ENCODE measurements around the gene CEP290.

The CEP290 gene

DNA sequence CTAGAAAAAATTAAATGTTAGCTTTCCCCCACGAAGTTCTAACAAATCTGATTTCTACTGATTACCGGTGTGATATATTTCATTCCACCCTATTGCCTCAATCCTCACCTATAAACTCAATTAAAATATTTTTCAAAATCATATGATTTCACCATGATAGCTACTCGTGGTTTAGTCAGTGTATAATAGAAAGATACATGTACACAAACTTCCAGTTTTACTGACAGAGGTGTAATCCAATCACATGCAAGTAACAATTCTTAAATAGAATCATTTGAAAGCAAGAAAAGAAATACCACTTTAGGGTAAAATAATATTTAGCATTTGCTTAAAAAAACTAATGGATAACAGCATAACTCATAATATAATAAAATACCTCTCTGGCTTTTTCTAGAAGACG lies 57.7 kb downstream of the CEP290 start:
- Histone ChIP-seq H3K4me1 (ENCODE audit: insufficient read depth, low read length) (no peaks in the 10 kb centered on the region), H3K9me3 (ENCODE audit: insufficient read depth, low read depth, low read length) (no peaks in the 10 kb centered on the region), H3K27me3 (ENCODE audit: insufficient read depth, low read length) (no peaks in the 10 kb centered on the region), H3K36me3 (ENCODE audit: insufficient read depth, low read length) (peaks cover 72% of the 10 kb centered on the region), H3K4me3 (ENCODE audit: low read length) (no peak overlapping the region), H3K9ac (ENCODE audit: low read depth, low read length) (no peak overlapping the region), H3K27ac (ENCODE audit: low read depth, low read length) (no peak overlapping the region)
- 93% methylated on average over 2 of the region's 4 CpGs for WGBS

DNA sequence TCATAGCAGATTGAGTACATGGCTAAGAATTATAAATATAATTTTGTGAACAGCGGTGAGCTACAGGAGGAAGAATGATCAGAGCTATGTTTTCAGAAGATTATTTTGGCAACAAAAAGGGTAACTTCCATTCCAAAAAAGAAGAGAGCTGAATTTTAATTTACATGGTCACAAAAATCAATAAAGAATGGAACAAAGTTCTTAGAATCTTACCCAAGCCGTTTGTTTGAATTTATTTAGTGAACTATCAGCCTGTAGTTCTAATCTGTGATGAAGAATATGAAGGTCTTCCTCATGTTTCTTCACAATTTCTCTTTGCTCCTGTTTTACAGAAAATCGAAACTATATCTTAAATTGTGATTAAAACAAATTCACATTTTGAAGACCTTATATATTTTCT lies 58.3 kb downstream of the CEP290 start:
- H3K27me3 ChIP-seq (ENCODE audit: insufficient read depth, low read length): no peaks in the 10 kb centered on the region
- H3K4me1 ChIP-seq (ENCODE audit: insufficient read depth, low read length): no peaks in the 10 kb centered on the region
- 100% methylated on average over 1 of the region's 3 CpGs for WGBS
- no peak overlapping the region for H3K9ac ChIP-seq (ENCODE audit: low read depth, low read length)
- no peaks in the 10 kb centered on the region for H3K9me3 ChIP-seq (ENCODE audit: insufficient read depth, low read depth, low read length)
- no peak overlapping the region for H3K4me3 ChIP-seq (ENCODE audit: low read length)
- H3K36me3 ChIP-seq (ENCODE audit: insufficient read depth, low read length): peaks cover 72% of the 10 kb centered on the region
- no peak overlapping the region for H3K27ac ChIP-seq (ENCODE audit: low read depth, low read length)

GRCh38 chr12:88081247-88081646 lies 60.6 kb downstream of the CEP290 start:
- Histone ChIP-seq H3K4me1 (ENCODE audit: insufficient read depth, low read length) (no peaks in the 10 kb centered on the region), H3K9me3 (ENCODE audit: insufficient read depth, low read depth, low read length) (no peaks in the 10 kb centered on the region), H3K27ac (ENCODE audit: low read depth, low read length) (no peak overlapping the region), H3K27me3 (ENCODE audit: insufficient read depth, low read length) (no peaks in the 10 kb centered on the region), H3K9ac (ENCODE audit: low read depth, low read length) (no peak overlapping the region), H3K4me3 (ENCODE audit: low read length) (no peak overlapping the region), H3K36me3 (ENCODE audit: insufficient read depth, low read length) (peaks cover 76% of the 10 kb centered on the region)

DNA sequence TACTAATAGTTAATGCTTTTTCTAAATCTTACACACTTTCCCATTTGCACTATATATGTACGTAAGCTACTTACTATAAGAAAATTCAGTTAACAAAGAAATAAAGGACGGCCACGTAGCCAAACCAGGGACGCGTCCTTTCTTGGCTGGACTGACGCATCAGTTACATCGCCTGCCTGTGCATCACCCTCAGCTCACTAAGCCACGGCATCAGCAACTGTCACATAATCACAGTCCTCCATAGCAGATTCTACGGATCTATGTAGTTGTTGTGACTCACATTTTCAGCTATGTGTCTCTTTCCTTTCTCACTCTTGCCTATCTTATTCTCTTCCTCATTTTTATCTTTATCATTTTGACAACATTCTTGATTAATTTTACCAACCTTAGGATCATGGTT lies 74.6 kb downstream of the CEP290 start:
- Histone ChIP-seq H3K9me3 (ENCODE audit: insufficient read depth, low read depth, low read length) (no peaks in the 10 kb centered on the region), H3K4me3 (ENCODE audit: low read length) (no peak overlapping the region), H3K9ac (ENCODE audit: low read depth, low read length) (no peak overlapping the region), H3K36me3 (ENCODE audit: insufficient read depth, low read length) (peaks cover 5% of the 10 kb centered on the region; the same call in 1 of the 2 replicates), H3K4me1 (ENCODE audit: insufficient read depth, low read length) (no peaks in the 10 kb centered on the region), H3K27me3 (ENCODE audit: insufficient read depth, low read length) (no peaks in the 10 kb centered on the region), H3K27ac (ENCODE audit: low read depth, low read length) (no peak overlapping the region)
- 96% methylated on average over 9 of the region's 9 CpGs for WGBS

DNA sequence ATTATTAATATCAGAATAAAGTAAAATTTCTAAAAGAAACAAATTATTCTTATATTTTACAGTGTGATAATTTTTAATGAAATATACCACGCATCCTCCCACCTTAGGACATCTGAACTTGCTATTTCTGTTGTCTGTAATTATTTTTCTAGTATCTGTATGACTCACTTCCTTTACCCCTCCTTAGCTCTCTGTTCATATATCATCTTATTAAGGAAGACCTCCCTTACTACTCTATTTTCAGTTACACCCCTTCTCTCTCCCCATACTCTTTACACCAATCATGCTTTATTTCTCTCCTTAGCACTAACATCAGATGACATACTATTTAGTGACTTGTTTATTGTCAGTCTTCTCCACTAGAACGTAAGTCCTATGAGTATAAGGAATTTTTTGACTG lies 78.5 kb downstream of the CEP290 start:
- Histone ChIP-seq H3K9me3 (ENCODE audit: insufficient read depth, low read depth, low read length) (no peaks in the 10 kb centered on the region), H3K4me1 (ENCODE audit: insufficient read depth, low read length) (no peaks in the 10 kb centered on the region), H3K9ac (ENCODE audit: low read depth, low read length) (no peak overlapping the region), H3K36me3 (ENCODE audit: insufficient read depth, low read length) (peaks cover 16% of the 10 kb centered on the region; the same call in 1 of the 2 replicates), H3K27me3 (ENCODE audit: insufficient read depth, low read length) (no peaks in the 10 kb centered on the region), H3K4me3 (ENCODE audit: low read length) (no peak overlapping the region), H3K27ac (ENCODE audit: low read depth, low read length) (no peak overlapping the region)
- no CpG with 5 or more reads among the region's 2 CpGs for WGBS

- Histone ChIP-seq H3K4me1 (ENCODE audit: insufficient read depth, low read length) (no peaks in the 10 kb centered on the region), H3K36me3 (ENCODE audit: insufficient read depth, low read length) (peaks cover 20% of the 10 kb centered on the region; the same call in 1 of the 2 replicates), H3K9ac (ENCODE audit: low read depth, low read length) (no peak overlapping the region), H3K9me3 (ENCODE audit: insufficient read depth, low read depth, low read length) (no peaks in the 10 kb centered on the region), H3K4me3 (ENCODE audit: low read length) (no peak overlapping the region), H3K27ac (ENCODE audit: low read depth, low read length) (no peak overlapping the region), H3K27me3 (ENCODE audit: insufficient read depth, low read length) (no peaks in the 10 kb centered on the region)
- 98% methylated on average over 1 of the region's 1 CpG for WGBS
These were observed 79.4 kb downstream of the CEP290 start for GRCh38 chr12:88062474-88062873.

DNA sequence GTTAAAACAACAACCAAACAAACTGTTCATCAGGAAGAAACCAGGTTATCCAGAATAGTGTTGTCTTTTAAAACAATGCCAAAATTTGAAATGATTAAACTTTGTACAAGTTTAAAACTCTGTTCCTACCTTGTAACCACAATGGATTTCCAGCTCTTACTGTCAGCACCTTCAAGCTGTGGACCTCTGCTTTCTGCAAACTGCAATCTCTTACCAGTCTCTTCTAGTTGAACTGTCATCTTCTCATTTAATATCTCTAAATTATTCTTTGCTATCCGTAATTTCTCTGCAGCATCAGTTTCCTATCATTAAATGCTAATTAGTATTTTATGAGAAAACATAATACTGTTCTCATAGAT lies 83.2 kb downstream of the CEP290 start:
- Histone ChIP-seq H3K9ac (ENCODE audit: low read depth, low read length) (no peak overlapping the region), H3K4me3 (ENCODE audit: low read length) (no peak overlapping the region), H3K9me3 (ENCODE audit: insufficient read depth, low read depth, low read length) (no peaks in the 10 kb centered on the region), H3K27ac (ENCODE audit: low read depth, low read length) (no peak overlapping the region), H3K27me3 (ENCODE audit: insufficient read depth, low read length) (no peaks in the 10 kb centered on the region), H3K4me1 (ENCODE audit: insufficient read depth, low read length) (no peaks in the 10 kb centered on the region), H3K36me3 (ENCODE audit: insufficient read depth, low read length) (peaks cover 34% of the 10 kb centered on the region; the same call in 1 of the 2 replicates)
- 100% methylated on average over 1 of the region's 1 CpG for WGBS

GRCh38 chr12:88057994-88058718 lies 83.7 kb downstream of the CEP290 start:
- WGBS: 96% methylated on average over 4 of the region's 4 CpGs
- no peak overlapping the region for H3K4me3 ChIP-seq (ENCODE audit: low read length)
- no peaks in the 10 kb centered on the region for H3K27me3 ChIP-seq (ENCODE audit: insufficient read depth, low read length)
- no peaks in the 10 kb centered on the region for H3K4me1 ChIP-seq (ENCODE audit: insufficient read depth, low read length)
- peaks cover 35% of the 10 kb centered on the region; the same call in 1 of the 2 replicates for H3K36me3 ChIP-seq (ENCODE audit: insufficient read depth, low read length)
- H3K9ac ChIP-seq (ENCODE audit: low read depth, low read length): no peak overlapping the region
- no peaks in the 10 kb centered on the region for H3K9me3 ChIP-seq (ENCODE audit: insufficient read depth, low read depth, low read length)
- H3K27ac ChIP-seq (ENCODE audit: low read depth, low read length): no peak overlapping the region

GRCh38 chr12:88056571-88056970 lies 85.3 kb downstream of the CEP290 start:
- no peak overlapping the region for H3K27ac ChIP-seq (ENCODE audit: low read depth, low read length)
- peaks cover 49% of the 10 kb centered on the region; the same call in 1 of the 2 replicates for H3K36me3 ChIP-seq (ENCODE audit: insufficient read depth, low read length)
- H3K27me3 ChIP-seq (ENCODE audit: insufficient read depth, low read length): no peaks in the 10 kb centered on the region
- no peaks in the 10 kb centered on the region for H3K4me1 ChIP-seq (ENCODE audit: insufficient read depth, low read length)
- no peaks in the 10 kb centered on the region for H3K9me3 ChIP-seq (ENCODE audit: insufficient read depth, low read depth, low read length)
- 96% methylated on average over 2 of the region's 2 CpGs for WGBS
- H3K4me3 ChIP-seq (ENCODE audit: low read length): no peak overlapping the region
- no peak overlapping the region for H3K9ac ChIP-seq (ENCODE audit: low read depth, low read length)

GRCh38 chr12:88052686-88053085 lies 89.2 kb downstream of the CEP290 start:
- Histone ChIP-seq H3K27me3 (ENCODE audit: insufficient read depth, low read length) (no peaks in the 10 kb centered on the region), H3K4me1 (ENCODE audit: insufficient read depth, low read length) (no peaks in the 10 kb centered on the region), H3K27ac (ENCODE audit: low read depth, low read length) (no peak overlapping the region), H3K36me3 (ENCODE audit: insufficient read depth, low read length) (peaks cover 67% of the 10 kb centered on the region), H3K4me3 (ENCODE audit: low read length) (no peak overlapping the region), H3K9me3 (ENCODE audit: insufficient read depth, low read depth, low read length) (no peaks in the 10 kb centered on the region), H3K9ac (ENCODE audit: low read depth, low read length) (no peak overlapping the region)
- WGBS: 100% methylated on average over 1 of the region's 1 CpG

DNA sequence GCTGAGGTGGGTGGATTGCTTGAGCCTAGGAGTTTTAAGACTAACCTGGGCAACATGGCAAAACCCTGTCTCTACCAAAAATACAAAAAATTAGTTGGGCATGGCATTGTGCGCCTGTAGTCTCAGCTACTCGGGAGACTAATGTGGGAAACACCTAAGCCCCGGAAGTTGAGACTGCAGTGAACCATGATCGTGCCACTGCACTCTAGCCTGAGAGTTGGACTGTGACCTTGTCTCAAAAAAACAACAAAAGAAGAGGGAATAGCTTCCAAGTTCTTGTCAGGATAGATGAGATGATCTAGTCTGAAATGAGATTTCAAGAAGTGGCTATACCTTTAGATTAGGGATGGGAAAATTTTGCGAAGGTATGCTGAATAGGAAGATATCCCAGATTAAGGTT lies 97.9 kb downstream of the CEP290 start:
- Histone ChIP-seq H3K9me3 (ENCODE audit: insufficient read depth, low read depth, low read length) (no peaks in the 10 kb centered on the region), H3K27me3 (ENCODE audit: insufficient read depth, low read length) (no peaks in the 10 kb centered on the region), H3K4me1 (ENCODE audit: insufficient read depth, low read length) (0 out of 2 replicates have a peak, but pooled peaks cover 4% of the 10 kb centered on the region), H3K36me3 (ENCODE audit: insufficient read depth, low read length) (peaks cover 75% of the 10 kb centered on the region), H3K9ac (ENCODE audit: low read depth, low read length) (no peak overlapping the region), H3K4me3 (ENCODE audit: low read length) (no peak overlapping the region), H3K27ac (ENCODE audit: low read depth, low read length) (no peak overlapping the region)
- 95% methylated on average over 5 of the region's 5 CpGs for WGBS

DNA sequence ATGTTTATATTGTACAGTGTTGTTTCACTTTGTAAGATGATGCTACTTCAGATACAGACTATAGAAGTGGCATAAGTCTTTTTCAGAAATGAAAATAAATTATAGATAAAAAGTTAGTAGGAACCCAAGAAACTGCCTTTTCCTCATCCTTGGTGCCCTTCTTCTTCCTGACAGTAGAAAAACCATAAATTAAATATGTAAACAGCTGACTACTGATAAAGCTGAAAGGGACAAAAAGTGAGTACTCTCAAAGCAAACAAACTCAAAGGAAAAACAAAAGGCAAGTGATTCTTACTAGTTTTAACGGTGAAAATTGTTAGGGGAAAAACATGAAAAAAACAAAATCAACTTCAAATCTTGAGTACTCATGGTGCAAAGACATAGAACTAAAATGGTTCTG lies 104.1 kb downstream of the CEP290 start:
- no peaks in the 10 kb centered on the region for H3K9me3 ChIP-seq (ENCODE audit: insufficient read depth, low read depth, low read length)
- H3K36me3 ChIP-seq (ENCODE audit: insufficient read depth, low read length): peaks cover 13% of the 10 kb centered on the region; the same call in 1 of the 2 replicates
- H3K27me3 ChIP-seq (ENCODE audit: insufficient read depth, low read length): no peaks in the 10 kb centered on the region
- H3K9ac ChIP-seq (ENCODE audit: low read depth, low read length): no peak overlapping the region
- 90% methylated on average over 1 of the region's 1 CpG for WGBS
- H3K27ac ChIP-seq (ENCODE audit: low read depth, low read length): no peak overlapping the region
- H3K4me3 ChIP-seq (ENCODE audit: low read length): no peak overlapping the region
- H3K4me1 ChIP-seq (ENCODE audit: insufficient read depth, low read length): peaks cover 18% of the 10 kb centered on the region; the same call in 1 of the 2 replicates

Data from HUES64 (cell line).